Tibial nerve (tissue), 4 donors: ENCODE measurements around the gene NMT2. TPM values are rescaled to one million over a fixed set of nuclear protein-coding genes. Genes with fewer than 3 reads are reported as not detected.

Source experiments
- DNase-seq, 2 donors: peaks; one replicate each; pipeline ENCODE4 v3.0.0-alpha.2; 2019; ENCODE audit warnings: low spot score in 2 of 2
- H3K27ac ChIP-seq, 4 donors: fragments of 200-600 bp; sonication (generic) in 3 of 4; one replicate each; pipeline ENCODE4 v1.5.1; 2017 to 2019; ENCODE audit warnings: mild to moderate bottlenecking in 1 of 4
- H3K27me3 ChIP-seq, 2 donors: fragments of 200-600 bp; sonication (generic) in 1 of 2; one replicate each; pipeline versions ENCODE4 v1.5.1 to v1.6.0; 2017 to 2019
- H3K36me3 ChIP-seq, 3 donors: fragments of 200-600 bp; sonication (generic); one replicate each; pipeline ENCODE4 v1.5.1; 2018 to 2019
- H3K4me1 ChIP-seq, 4 donors: fragments of 200-600 bp; sonication (generic) in 3 of 4; one replicate each; pipeline ENCODE4 v1.5.1; 2017 to 2019
- H3K4me3 ChIP-seq, 4 donors: fragments of 200-600 bp; sonication (generic) in 3 of 4; one replicate each; pipeline ENCODE4 v1.5.1; 2017 to 2019; ENCODE audit warnings: mild to moderate bottlenecking in 1 of 4, moderate library complexity in 1 of 4
- H3K9me3 ChIP-seq, 4 donors: fragments of 200-600 bp; sonication (generic) in 3 of 4; one replicate each; pipeline ENCODE4 v1.5.1; 2017 to 2019
- EP300 ChIP-seq, 2 donors: sonication (generic); formaldehyde crosslinking; IDR thresholded peaks; one replicate each; pipeline ENCODE4 v1.6.1; 2017; ENCODE audit warnings: antibody characterized with exemption in 2 of 2, mild to moderate bottlenecking in 1 of 2
- POLR2A ChIP-seq, 2 donors: fragments of 450-650 bp; IDR thresholded peaks; one replicate each; pipeline ENCODE4 v1.6.1; 2017; ENCODE audit warnings: antibody characterized with exemption in 2 of 2, mild to moderate bottlenecking in 2 of 2, moderate library complexity in 2 of 2
- WGBS, 2 donors: methylation state at CpG; one replicate each; pipeline ENCODE4 v1.1.5; 2018; 5-methylcytosine and 5-hydroxymethylcytosine counted together
- total RNA-seq, 4 donors: library from RNA; depleted of rRNA; stranded (reverse); fragments of >200 nt; gene quantifications; one replicate each; pipeline ENCODE4 v1.1.0, GENCODE V29; 2016
- TF ChIP-seq, protein P1 (sequence below), 5 experiments: fragments of 200-600 bp in 3 of 5; fragments of 450-650 bp in 2 of 5; sonication (generic) in 3 of 5; IDR thresholded peaks; one replicate each; pipeline ENCODE4 v1.5.1; 2016 to 2019; ENCODE audit warnings: antibody characterized with exemption in 5 of 5, mild to moderate bottlenecking in 3 of 5, moderate library complexity in 2 of 5

NMT2 gene
- total RNA-seq, 4 donors from 2014 or later, result 18.2 to 29.7 (median 24.0) TPM

DNA sequence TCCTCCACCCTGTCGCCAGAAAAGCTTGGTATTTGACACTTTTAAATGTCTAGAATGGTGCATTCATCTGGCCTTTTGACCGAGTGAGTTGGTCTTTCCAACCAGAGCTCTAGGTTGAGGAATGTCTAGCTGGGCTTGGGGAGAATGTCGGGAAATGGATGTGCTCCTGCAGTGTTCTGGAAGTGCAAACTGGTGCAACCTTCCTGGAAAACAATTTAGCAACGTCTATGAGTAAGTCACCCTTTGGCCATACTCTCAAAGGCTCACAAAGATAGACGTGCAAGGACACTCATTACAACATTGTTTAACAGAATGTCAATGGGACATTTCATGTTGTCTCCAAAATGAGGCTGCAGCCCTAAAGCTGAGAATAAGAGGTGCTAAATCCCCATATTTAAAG is 12.2 kb upstream of the NMT2 start:
- Histone ChIP-seq H3K36me3 (no peaks in the 10 kb centered on the region), H3K4me1 (no peaks in the 10 kb centered on the region), H3K4me3 (no peak overlapping the region), H3K9me3 (no peaks in the 10 kb centered on the region), H3K27ac (no peak overlapping the region), H3K27me3 (no peaks in the 10 kb centered on the region)
- 68 to 69% methylated on average over 5 of the region's 5 CpGs for WGBS, 2 donors
- no peak for DNase-seq
- TF ChIP-seq POLR2A (IDR thresholded peaks at IDR 0.05) (no peak), EP300 (IDR thresholded peaks at IDR 0.05) (no peak)
- TF ChIP-seq, protein P1, sequence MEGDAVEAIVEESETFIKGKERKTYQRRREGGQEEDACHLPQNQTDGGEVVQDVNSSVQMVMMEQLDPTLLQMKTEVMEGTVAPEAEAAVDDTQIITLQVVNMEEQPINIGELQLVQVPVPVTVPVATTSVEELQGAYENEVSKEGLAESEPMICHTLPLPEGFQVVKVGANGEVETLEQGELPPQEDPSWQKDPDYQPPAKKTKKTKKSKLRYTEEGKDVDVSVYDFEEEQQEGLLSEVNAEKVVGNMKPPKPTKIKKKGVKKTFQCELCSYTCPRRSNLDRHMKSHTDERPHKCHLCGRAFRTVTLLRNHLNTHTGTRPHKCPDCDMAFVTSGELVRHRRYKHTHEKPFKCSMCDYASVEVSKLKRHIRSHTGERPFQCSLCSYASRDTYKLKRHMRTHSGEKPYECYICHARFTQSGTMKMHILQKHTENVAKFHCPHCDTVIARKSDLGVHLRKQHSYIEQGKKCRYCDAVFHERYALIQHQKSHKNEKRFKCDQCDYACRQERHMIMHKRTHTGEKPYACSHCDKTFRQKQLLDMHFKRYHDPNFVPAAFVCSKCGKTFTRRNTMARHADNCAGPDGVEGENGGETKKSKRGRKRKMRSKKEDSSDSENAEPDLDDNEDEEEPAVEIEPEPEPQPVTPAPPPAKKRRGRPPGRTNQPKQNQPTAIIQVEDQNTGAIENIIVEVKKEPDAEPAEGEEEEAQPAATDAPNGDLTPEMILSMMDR (IDR thresholded peaks at IDR 0.05), result no peak

DNA sequence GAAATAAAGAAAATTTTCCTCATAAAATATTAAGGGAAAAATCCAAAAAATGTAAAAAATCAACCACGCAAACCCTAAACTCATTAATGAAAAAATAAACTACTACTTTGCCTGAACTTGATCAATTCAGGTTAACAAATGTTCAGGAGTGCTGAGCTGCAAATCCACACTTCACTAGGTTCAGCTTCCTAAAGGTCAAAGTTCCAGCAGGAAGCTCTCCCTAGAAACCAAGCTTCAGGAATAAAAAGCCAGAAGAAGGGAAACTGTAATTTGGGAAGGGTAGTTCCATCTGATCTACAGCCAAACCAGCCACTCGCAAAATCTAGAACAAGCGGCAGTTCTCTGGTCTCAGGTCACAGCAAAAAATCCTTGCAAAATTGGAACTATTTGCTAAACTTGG is 7.8 kb upstream of the NMT2 start:
- Histone ChIP-seq H3K4me1 (no peaks in the 10 kb centered on the region), H3K27me3 (no peaks in the 10 kb centered on the region), H3K36me3 (no peaks in the 10 kb centered on the region), H3K4me3 (no peak overlapping the region), H3K27ac (no peak overlapping the region), H3K9me3 (no peaks in the 10 kb centered on the region)
- no peak for DNase-seq
- TF ChIP-seq, protein P1 (IDR thresholded peaks at IDR 0.05), result no peak
- TF ChIP-seq EP300 (IDR thresholded peaks at IDR 0.05), result no peak
- TF ChIP-seq POLR2A (IDR thresholded peaks at IDR 0.05), result no peak
- WGBS, 2 donors, result 91 to 97% methylated on average over 3 of the region's 3 CpGs

DNA sequence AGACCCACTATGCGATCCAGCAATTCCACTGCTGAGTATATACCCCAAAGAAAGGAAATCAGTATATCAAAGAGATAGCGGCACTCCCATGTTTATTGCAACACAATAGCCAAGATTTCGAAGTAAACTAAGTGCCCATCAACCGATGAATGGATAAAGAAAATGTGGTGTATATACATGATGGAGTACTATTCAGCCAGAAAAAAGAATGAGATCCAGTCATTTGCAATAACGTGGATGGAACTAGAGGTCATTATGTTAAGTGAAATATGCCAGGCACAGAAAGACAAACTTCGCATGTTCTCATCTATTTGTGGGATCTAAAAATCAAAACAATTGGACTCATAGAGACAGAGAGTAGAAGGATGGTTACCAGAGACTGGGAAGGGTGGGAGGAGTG is 7.1 kb upstream of the NMT2 start:
- Histone ChIP-seq H3K4me1 (peaks cover 0 to 2% (median 0%) of the 10 kb centered on the region in 4 donors), H3K4me3 (no peak overlapping the region), H3K9me3 (no peaks in the 10 kb centered on the region), H3K27me3 (no peaks in the 10 kb centered on the region), H3K36me3 (no peaks in the 10 kb centered on the region), H3K27ac (no peak overlapping the region)
- 88 to 94% methylated on average over 6 of the region's 6 CpGs for WGBS, 2 donors
- DNase-seq, result no peak
- TF ChIP-seq, protein P1 (IDR thresholded peaks at IDR 0.05), result no peak
- no peak for TF ChIP-seq POLR2A (IDR thresholded peaks at IDR 0.05)
- TF ChIP-seq EP300 (IDR thresholded peaks at IDR 0.05), result no peak

DNA sequence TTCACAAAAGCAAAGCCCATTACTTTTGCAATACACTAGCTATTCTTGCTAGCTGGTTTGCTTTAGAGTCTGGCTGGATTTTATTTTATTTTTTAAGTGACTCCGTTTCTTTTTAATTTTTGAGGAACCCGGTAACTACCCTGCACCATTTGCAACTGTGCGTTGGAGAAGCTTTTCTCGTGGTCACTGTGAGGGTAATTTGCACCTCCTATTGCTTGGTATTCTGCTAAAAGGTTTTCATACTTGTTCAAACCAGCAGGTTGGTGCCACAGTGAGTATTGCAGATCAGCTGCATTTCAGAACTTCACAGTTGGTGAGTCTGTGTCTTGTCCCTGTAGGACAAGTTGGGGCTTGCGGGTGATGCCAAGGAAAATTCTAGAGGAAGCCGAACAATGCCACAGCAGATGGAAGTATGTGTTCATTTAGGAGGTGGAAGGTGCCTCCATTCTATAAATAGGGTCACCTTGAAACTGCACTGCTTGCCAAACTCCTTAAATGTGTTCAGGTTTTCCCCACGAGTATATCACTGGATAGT is 3.9 kb upstream of the NMT2 start:
- Histone ChIP-seq H3K4me1 (peaks cover 0 to 21% (median 6%) of the 10 kb centered on the region in 4 donors), H3K27ac (no peak overlapping the region), H3K27me3 (no peaks in the 10 kb centered on the region), H3K36me3 (no peaks in the 10 kb centered on the region), H3K4me3 (no peak overlapping the region), H3K9me3 (no peaks in the 10 kb centered on the region)
- 95% methylated on average over 7 of the region's 7 CpGs for WGBS, 2 donors
- no peak for DNase-seq
- TF ChIP-seq POLR2A (IDR thresholded peaks at IDR 0.05), result no peak
- TF ChIP-seq EP300 (IDR thresholded peaks at IDR 0.05), result no peak
- TF ChIP-seq, protein P1 (IDR thresholded peaks at IDR 0.05), result no peak

DNA sequence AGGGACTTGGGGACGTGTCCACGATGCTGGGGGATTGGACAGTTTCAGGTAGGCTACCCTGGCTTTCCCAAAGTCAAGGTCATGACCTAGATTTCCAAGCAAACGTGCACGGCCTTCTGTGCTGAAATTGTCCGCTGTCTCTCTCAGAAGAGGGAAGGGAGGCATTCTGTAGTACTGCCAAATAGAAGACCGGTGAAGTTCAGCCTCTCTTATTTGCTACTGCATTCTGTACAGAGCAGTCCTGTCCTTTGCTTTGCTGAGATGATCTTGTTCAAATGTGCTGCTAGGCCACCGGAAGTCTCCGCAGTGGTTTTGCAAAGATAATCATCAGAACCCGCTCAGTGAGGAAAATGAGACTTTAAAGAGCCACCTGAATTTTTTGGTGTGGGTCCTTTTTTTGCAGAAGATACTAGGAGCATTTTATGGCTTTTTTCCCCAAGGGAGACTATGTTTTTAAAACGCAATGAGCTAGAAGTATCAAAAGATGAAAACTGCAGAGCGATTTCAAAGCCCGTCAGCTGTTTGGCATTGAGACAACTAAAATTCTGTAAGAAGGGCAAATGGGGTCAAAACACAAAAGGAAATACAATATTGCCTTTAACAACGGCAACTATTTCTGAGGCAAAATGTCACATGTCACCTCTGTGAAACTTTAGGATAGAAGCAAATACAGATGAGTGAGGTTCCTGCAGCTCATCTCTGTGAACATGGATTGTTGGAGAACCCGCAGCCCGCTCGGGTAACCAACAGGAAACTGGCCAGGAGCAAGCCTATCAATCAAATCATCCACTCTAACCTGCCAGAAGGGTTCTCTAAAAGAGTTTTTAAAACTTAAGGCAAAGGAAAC is 1.3 kb upstream of the NMT2 start:
- Histone ChIP-seq H3K4me3 (peak overlapping the region in 1 of 4 donors; percentile 16), H3K36me3 (no peaks in the 10 kb centered on the region), H3K9me3 (no peaks in the 10 kb centered on the region), H3K27ac (peak overlapping the region in 3 of 4 donors; percentile 38 to 68 (median 51)), H3K27me3 (no peaks in the 10 kb centered on the region), H3K4me1 (peaks cover 0 to 42% (median 17%) of the 10 kb centered on the region in 4 donors)
- peak in 1 of 2 donors; percentile 16 for DNase-seq
- no peak for TF ChIP-seq EP300 (IDR thresholded peaks at IDR 0.05)
- TF ChIP-seq, protein P1 (IDR thresholded peaks at IDR 0.05), result no peak
- TF ChIP-seq POLR2A (IDR thresholded peaks at IDR 0.05), result no peak
- WGBS, 2 donors, result 45 to 58% methylated on average over 16 of the region's 16 CpGs
